Right cardiac atrium (tissue), 5 donors: Measurements from ENCODE around the gene TAS1R1. TPM values are rescaled to one million over a fixed set of nuclear protein-coding genes. Genes with fewer than 3 reads are reported as not detected.

ENCODE experiments used
- ATAC-seq, 2 donors: fragments of 200-7000 bp; cut with Tn5 transposase; one replicate each; pipeline versions ENCODE4 v1.8.0 to v1.9.1; 2020; ENCODE audit warnings: moderate library complexity in 2 of 2, mild to moderate bottlenecking in 1 of 2
- DNase-seq, 3 donors: peaks; one replicate each; pipeline ENCODE4 v3.0.0-alpha.2; 2020
- H3K27ac ChIP-seq: one replicate; pipeline ENCODE4 v1.5.1; 2013; ENCODE audit warnings: mild to moderate bottlenecking, low read length, control low read depth, moderate library complexity
- H3K27me3 ChIP-seq: one replicate; pipeline ENCODE4 v1.6.1; 2013; ENCODE audit not compliant: control insufficient read depth, insufficient read depth
- H3K4me1 ChIP-seq: one replicate; pipeline ENCODE4 v1.6.1; 2013; ENCODE audit warnings: low read length; ENCODE audit not compliant: control insufficient read depth, insufficient read depth
- H3K4me3 ChIP-seq: one replicate; pipeline ENCODE4 v1.5.1; 2013; ENCODE audit warnings: low read length, control low read depth
- H3K9me3 ChIP-seq: one replicate; pipeline ENCODE4 v1.6.1; 2013; ENCODE audit warnings: low read length; ENCODE audit not compliant: control insufficient read depth
- WGBS: extraction: QIAGEN DNeasy Blood & Tissue Kit; methylation state at CpG from one replicate; pipeline ENCODE4 v1.1.7; 2013; 5-methylcytosine and 5-hydroxymethylcytosine counted together
- intact Hi-C, 4 donors: fragments of 100-400 bp; cut with DNase I; formaldehyde crosslinking; loops; one replicate each; pipeline versions ENCODE4 v1.11.0 to v1.14.0; 2022 to 2023
- polyA plus RNA-seq: library from polyadenylated mRNA; stranded (reverse); fragments of 200-250 nt; gene quantifications from one replicate; pipeline ENCODE4 v1.2.3, GENCODE V29; 2013
- total RNA-seq, 4 donors: library from RNA; stranded (reverse); fragmentation: NEBNext Ultra II Directional; extraction: Animal tissue kit (Norgen Biotek cat#: 25700); gene quantifications; one replicate each; pipeline ENCODE4 v1.2.1, GENCODE V29; 2021
- donor health status: healthy with polysubstance abuse.
- donor health status: DM: no; HTN: yes; CAD: no.
- donor health status: DM: no; HTN: no; CAD: no.
- donor health status: DM: no; HTN: yes; CAD: no; lungs with severe emphysema.
- donor health status: DM: yes; HTN: yes; CAD: no.

The TAS1R1 gene
- total and polyA plus RNA-seq, 5 donors = not detected

- peak in 2 of 3 donors; percentile 67 to 74 for DNase-seq
- no peaks in the 10 kb centered on the region for H3K27me3 ChIP-seq
- WGBS = 1% methylated on average over 81 of the region's 82 CpGs
- no peak for ATAC-seq
- no peaks in the 10 kb centered on the region for H3K4me1 ChIP-seq
- peak overlapping the region; percentile 99 for H3K4me3 ChIP-seq
- H3K9me3 ChIP-seq = no peaks in the 10 kb centered on the region
- intact Hi-C loops = no loop called here
- no peak overlapping the region for H3K27ac ChIP-seq
Measured at GRCh38 chr1:6614929-6615785, 60.0 kb downstream of the TAS1R1 start.

GRCh38 chr1:6619045-6619444 lies 63.9 kb downstream of the TAS1R1 start:
- Histone ChIP-seq H3K4me1 (no peaks in the 10 kb centered on the region), H3K4me3 (no peak overlapping the region), H3K27ac (no peak overlapping the region), H3K27me3 (no peaks in the 10 kb centered on the region), H3K9me3 (no peaks in the 10 kb centered on the region)
- DNase-seq (peak in 1 of 3 donors; percentile 3), ATAC-seq (no peak)
- WGBS = 96% methylated on average over 4 of the region's 4 CpGs
- intact Hi-C loops = no loop called here

- ATAC-seq = no peak
- 89% methylated on average over 41 of the region's 41 CpGs for WGBS
- Histone ChIP-seq H3K4me3 (no peak overlapping the region), H3K4me1 (peaks cover 2% of the 10 kb centered on the region), H3K27me3 (no peaks in the 10 kb centered on the region), H3K9me3 (no peaks in the 10 kb centered on the region), H3K27ac (no peak overlapping the region)
- peak in 1 of 3 donors; percentile 50 for DNase-seq
- intact Hi-C loops = no loop called here
Measured at GRCh38 chr1:6621429-6622391, 66.6 kb downstream of the TAS1R1 start.

- 85% methylated on average over 10 of the region's 10 CpGs for WGBS
- Histone ChIP-seq H3K4me1 (peaks cover 2% of the 10 kb centered on the region), H3K27ac (no peak overlapping the region), H3K27me3 (no peaks in the 10 kb centered on the region), H3K4me3 (no peak overlapping the region), H3K9me3 (no peaks in the 10 kb centered on the region)
- ATAC-seq (no peak), DNase-seq (peak in 1 of 3 donors; percentile 13)
- intact Hi-C loops = no loop called here
Measured at GRCh38 chr1:6622396-6623152, 67.5 kb downstream of the TAS1R1 start.

- ATAC-seq = no peak
- 73% methylated on average over 14 of the region's 14 CpGs for WGBS
- peak in 1 of 3 donors; percentile 13 for DNase-seq
- Histone ChIP-seq H3K4me3 (no peak overlapping the region), H3K4me1 (peaks cover 2% of the 10 kb centered on the region), H3K27me3 (no peaks in the 10 kb centered on the region), H3K9me3 (no peaks in the 10 kb centered on the region), H3K27ac (no peak overlapping the region)
- intact Hi-C loops = no loop called here
Measured at GRCh38 chr1:6623269-6623965, 68.3 kb downstream of the TAS1R1 start.

DNA sequence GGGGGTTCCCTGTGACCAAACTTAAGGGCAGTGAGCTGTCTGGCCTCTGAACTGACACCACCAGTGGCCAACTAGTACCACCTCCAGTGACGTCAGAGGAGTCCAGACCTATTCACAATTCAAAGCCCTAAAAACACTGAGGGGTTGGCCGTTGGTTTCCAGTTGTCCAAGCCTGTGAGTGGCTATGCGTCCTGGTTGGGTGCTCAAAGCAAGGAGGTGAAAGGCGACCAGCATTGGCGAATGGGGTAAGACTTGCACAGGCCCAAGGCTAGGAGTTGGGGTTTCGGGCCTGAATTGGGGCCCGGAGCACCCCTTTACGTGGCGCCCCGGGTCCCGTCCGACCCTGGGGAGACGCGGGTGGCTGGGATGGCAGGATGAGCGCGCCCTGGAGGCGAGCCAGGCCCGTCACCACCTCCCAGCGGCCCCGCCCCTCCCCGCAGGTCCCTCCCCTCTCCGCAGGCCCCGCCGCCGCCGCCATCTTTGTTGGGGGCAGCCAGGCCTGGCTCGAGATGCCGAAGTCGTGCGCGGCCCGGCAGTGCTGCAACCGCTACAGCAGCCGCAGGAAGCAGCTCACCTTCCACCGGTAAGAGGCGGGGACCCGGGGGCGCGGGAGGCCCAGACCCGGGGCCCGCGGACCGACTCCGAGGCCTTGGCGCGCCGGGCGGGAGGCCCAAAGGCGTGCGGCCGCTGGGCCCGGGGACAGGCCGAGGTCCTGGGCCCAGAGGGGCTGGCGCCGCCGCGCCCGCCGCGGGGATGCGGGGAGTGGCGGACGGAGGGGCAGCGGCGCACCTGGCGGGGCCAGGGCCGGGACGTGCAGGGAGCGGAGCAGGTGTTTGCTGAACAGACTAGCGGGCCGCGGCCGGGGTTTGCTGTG lies 69.8 kb downstream of the TAS1R1 start, which contains the start of gene THAP3:
Gene THAP3, plus strand, starts transcription at position 159 of the 874 bp plus-strand sequence. Its CDS starts 351 bp downstream, at position 510.
- peak within 1 kb of the TSS; percentile 87 for H3K27ac ChIP-seq
- peak within 1 kb of the TSS; percentile 90 for H3K4me3 ChIP-seq
- peak; percentile 93 to 95 for ATAC-seq
- H3K9me3 ChIP-seq = no peaks in the 10 kb centered on the region
- 1% methylated on average over 73 of the region's 73 CpGs for WGBS
- H3K27me3 ChIP-seq = no peaks in the 10 kb centered on the region
- peak; percentile 90 to 96 (median 95) for DNase-seq
- intact Hi-C loops = no loop called here
- H3K4me1 ChIP-seq = peaks cover 2% of the 10 kb centered on the region

DNA sequence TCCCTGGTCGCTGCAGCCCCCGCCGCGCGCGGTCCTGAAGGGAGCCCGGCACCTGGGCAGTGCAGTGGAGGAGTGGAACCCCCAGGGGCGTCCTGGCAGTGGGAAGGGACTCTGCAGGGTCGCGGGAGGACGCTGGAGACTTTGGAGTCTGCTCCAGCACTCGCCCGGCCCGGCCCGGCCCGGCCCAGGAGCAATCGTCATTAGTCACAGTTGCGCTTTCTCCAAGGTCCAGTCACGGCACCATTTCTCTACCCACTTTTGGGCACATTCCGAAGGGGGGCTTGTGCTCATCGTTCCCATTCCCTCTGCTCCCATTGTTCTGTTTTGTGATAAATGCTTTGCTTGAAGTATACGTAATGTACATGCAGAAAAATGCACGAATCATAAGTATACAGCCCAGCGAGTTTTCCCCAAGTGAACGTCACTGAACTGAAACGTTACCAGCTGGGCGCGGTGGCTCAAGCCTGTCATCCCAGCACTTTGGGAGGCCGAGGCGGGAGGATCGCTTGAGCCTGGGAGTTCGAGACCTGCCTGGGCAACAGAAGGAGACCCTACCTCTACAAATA lies 70.6 kb downstream of the TAS1R1 start:
- Histone ChIP-seq H3K9me3 (no peaks in the 10 kb centered on the region), H3K4me1 (peaks cover 2% of the 10 kb centered on the region), H3K4me3 (peak overlapping the region; percentile 90), H3K27me3 (no peaks in the 10 kb centered on the region), H3K27ac (peak overlapping the region; percentile 46)
- ATAC-seq (peak; percentile 15 to 27), DNase-seq (peak in 1 of 3 donors; percentile 68)
- intact Hi-C loops = loop anchor here in 1 of 4 donors (2.0 kb wide), 1 partner anchor 25 kb away; no protein-coding TSS in a partner anchor
- WGBS = 7% methylated on average over 32 of the region's 32 CpGs

DNA sequence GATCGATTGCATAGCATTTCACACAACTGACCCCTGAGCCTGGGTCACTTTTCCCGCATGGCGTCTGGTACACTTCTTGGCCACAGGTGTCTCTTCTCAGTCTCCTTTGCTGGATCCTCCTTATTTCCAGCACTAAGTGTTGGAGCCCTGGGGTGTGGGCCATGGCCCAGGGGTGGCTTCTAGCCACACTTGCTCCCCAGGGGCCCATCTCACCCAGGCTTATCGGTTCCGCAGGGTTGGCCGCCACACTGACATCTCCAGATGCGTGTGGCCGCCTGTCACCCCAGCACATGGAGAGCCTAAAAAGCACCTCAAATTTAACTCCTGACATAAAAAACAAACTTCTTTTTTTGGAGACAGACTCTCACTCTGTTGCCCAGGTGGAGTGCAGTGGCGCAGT lies 71.9 kb downstream of the TAS1R1 start:
- DNase-seq = peak in 1 of 3 donors; percentile 49
- Histone ChIP-seq H3K9me3 (no peaks in the 10 kb centered on the region), H3K27ac (no peak overlapping the region), H3K4me1 (peaks cover 2% of the 10 kb centered on the region), H3K27me3 (no peaks in the 10 kb centered on the region), H3K4me3 (no peak overlapping the region)
- intact Hi-C loops = loop anchor here in 1 of 4 donors (2.0 kb wide), 1 partner anchor 26 kb away; no protein-coding TSS in a partner anchor
- ATAC-seq = no peak
- 88% methylated on average over 9 of the region's 9 CpGs for WGBS
